ENCODE results near the gene PUS1. TPM values are rescaled to one million over a fixed set of nuclear protein-coding genes. Genes with fewer than 3 reads are reported as not detected.
A peak's percentile ranks its signal among the peaks of the same experiment; 100 is the strongest.

PUS1 gene
- total RNA-seq, 1 experiment from 2014 or later: 117 TPM

GRCh38 chr12:131905630-131906091, 23.4 kb upstream of the PUS1 start:
- WGBS (ENCODE audit: extremely low coverage, insufficient read length, low lambda C conversion rate): no CpG with 5 or more reads among the region's 15 CpGs
- H2BK5ac ChIP-seq (ENCODE audit: insufficient read length, low read length): no peak overlapping the region
- H4K91ac ChIP-seq (ENCODE audit: insufficient read length, low read depth, low read length): no peak overlapping the region
- no peak overlapping the region for H2BK15ac ChIP-seq (ENCODE audit: low read depth, low read length)
- no peaks in the 10 kb centered on the region for H3K27me3 Mint-ChIP-seq (ENCODE audit: low read depth)
- TF ChIP-seq CTCF (conservative IDR thresholded peaks at IDR 0.05): no peak
- H3K4me2 ChIP-seq (ENCODE audit: insufficient read depth, insufficient read length, low read length): no peak overlapping the region
- H3K27ac ChIP-seq (ENCODE audit: insufficient read length, low read depth, low read length): no peak overlapping the region
- H4K5ac ChIP-seq (ENCODE audit: insufficient read length, low read depth, low read length): no peak overlapping the region
- no peak overlapping the region for H2BK20ac ChIP-seq (ENCODE audit: low read depth, low read length, poor library complexity, severe bottlenecking)
- peaks cover 3 to 13% (median 8%) of the 10 kb centered on the region in 3 experiments; a peak in 6 of 7 replicates for H3K36me3 Mint-ChIP-seq (ENCODE audit: insufficient read depth in 1 of 3, low read depth in 3 of 3)
- H3T11ph ChIP-seq (ENCODE audit: low read length): no peak overlapping the region
- H3K9ac ChIP-seq (ENCODE audit: extremely low read depth, insufficient read length, low read length): no peak overlapping the region
- no peak overlapping the region for H3K18ac ChIP-seq (ENCODE audit: insufficient read length, low read depth, low read length)
- H2BK120ac ChIP-seq (ENCODE audit: low read depth, low read length, poor library complexity, severe bottlenecking): no peak overlapping the region
- no peak overlapping the region for H2AFZ ChIP-seq (ENCODE audit: low read length)
- no peak for DNase-seq
- H3K9me3 ChIP-seq (ENCODE audit: control insufficient read depth, low read depth, low read length): no peaks in the 10 kb centered on the region
- no peak overlapping the region for H3K14ac ChIP-seq (ENCODE audit: insufficient read depth, low read length)
- H3K79me2 ChIP-seq (ENCODE audit: insufficient read depth, low read length): no peaks in the 10 kb centered on the region; the same call in 1 of the 2 replicates
- no peaks in the 10 kb centered on the region for H3K23me2 ChIP-seq (ENCODE audit: insufficient read length, low read depth, low read length, poor library complexity, severe bottlenecking)
- no peak overlapping the region for H2AK5ac ChIP-seq (ENCODE audit: insufficient read length, low read length)
- no peaks in the 10 kb centered on the region for H4K20me1 ChIP-seq (ENCODE audit: control insufficient read depth, insufficient read depth, insufficient read length)
- H3K27me3 ChIP-seq (ENCODE audit: insufficient read depth, low read length): no peaks in the 10 kb centered on the region
- H3K4ac ChIP-seq (ENCODE audit: low read depth, low read length): no peak overlapping the region
- H4K8ac ChIP-seq (replicated peaks; ENCODE audit: insufficient read length, low read depth, low read length): no peak overlapping the region
- no peaks in the 10 kb centered on the region for H3K9me3 Mint-ChIP-seq
- H3K27ac Mint-ChIP-seq: peak overlapping the region; percentile 64 to 87 (median 79); a peak in 3 of 7 replicates
- no peaks in the 10 kb centered on the region for H3K79me1 ChIP-seq (ENCODE audit: insufficient read depth, low read depth, low read length, poor library complexity, severe bottlenecking)
- no peak overlapping the region for H3K23ac ChIP-seq (ENCODE audit: insufficient read length, low read depth, low read length)
- no peaks in the 10 kb centered on the region for H3K4me1 ChIP-seq (ENCODE audit: insufficient read depth, low read length)
- H2BK12ac ChIP-seq (ENCODE audit: insufficient read length, low read depth, low read length): no peak overlapping the region
- H3K4me1 Mint-ChIP-seq: peaks cover 0 to 10% of the 10 kb centered on the region in 2 experiments; a peak in 2 of 4 replicates
- no peak overlapping the region for H3K4me3 Mint-ChIP-seq
- H3K56ac ChIP-seq (ENCODE audit: insufficient read length, low read depth, low read length): no peak overlapping the region

Data from H9 (cell line).